Peyer's patch (tissue), 4 donors: Measurements from ENCODE around the gene PRKCZ.

Experiments used
- POLR2A ChIP-seq, 2 donors: fragments of 450-650 bp; IDR thresholded peaks; one replicate each; pipeline ENCODE4 v1.5.1; 2017; ENCODE audit warnings: antibody characterized with exemption in 2 of 2, mild to moderate bottlenecking in 2 of 2, moderate library complexity in 2 of 2
- TF ChIP-seq, protein P1 (sequence below), 6 experiments: fragments of 450-650 bp in 4 of 6; fragments of 200-600 bp in 2 of 6; sonication (generic) in 1 of 6; IDR thresholded peaks; one replicate each; pipeline ENCODE4 v1.5.1; 2017 to 2019; ENCODE audit warnings: antibody characterized with exemption in 6 of 6, mild to moderate bottlenecking in 3 of 6, moderate library complexity in 1 of 6

DNA sequence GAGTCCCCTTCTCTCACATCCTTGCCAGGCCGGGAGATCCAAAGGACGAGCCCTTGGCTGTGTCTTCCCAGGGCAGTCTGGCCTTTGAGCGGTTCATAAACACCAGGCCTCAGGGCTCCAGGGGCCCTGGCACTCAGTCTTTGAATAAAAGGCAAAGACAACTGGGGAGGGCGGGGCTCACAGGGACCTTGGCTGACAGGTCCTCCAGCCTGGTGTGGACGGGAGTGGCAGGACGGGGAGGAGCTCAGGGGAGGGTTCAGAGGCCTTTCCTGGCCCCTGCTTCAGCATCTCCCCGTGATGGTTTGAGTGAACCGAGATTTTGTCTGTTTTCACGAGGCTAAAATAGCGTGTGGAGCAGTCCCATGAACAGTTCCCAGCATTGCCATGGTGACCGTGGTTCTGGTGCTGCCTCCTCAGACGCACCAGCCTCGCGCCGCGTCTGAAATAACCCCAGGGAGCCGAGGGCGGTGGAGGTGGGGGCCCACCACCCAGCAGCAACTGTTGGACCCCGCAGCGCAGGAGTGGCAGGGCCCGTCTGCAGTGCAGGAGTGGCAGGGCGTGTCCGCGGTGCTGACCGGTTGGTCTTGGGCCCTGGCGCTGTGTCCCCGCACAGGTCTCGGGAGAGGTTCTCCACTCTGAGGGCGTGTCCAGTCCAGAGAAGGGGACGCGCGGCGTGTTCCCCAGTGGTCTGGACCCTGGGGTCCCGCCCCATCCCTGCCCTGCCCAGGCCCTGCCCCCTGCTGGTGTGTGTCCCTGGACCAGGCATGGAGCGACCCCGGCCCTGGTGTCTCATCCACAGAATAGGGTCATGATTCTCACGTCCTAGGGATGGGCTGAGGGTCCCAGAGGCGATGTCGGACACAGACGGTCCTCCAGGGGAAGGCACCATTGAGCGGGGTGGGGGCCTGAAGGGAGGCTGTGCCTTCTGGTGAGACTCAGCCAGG, 7.1 kb upstream of the PRKCZ start:
- TF ChIP-seq, protein P1, sequence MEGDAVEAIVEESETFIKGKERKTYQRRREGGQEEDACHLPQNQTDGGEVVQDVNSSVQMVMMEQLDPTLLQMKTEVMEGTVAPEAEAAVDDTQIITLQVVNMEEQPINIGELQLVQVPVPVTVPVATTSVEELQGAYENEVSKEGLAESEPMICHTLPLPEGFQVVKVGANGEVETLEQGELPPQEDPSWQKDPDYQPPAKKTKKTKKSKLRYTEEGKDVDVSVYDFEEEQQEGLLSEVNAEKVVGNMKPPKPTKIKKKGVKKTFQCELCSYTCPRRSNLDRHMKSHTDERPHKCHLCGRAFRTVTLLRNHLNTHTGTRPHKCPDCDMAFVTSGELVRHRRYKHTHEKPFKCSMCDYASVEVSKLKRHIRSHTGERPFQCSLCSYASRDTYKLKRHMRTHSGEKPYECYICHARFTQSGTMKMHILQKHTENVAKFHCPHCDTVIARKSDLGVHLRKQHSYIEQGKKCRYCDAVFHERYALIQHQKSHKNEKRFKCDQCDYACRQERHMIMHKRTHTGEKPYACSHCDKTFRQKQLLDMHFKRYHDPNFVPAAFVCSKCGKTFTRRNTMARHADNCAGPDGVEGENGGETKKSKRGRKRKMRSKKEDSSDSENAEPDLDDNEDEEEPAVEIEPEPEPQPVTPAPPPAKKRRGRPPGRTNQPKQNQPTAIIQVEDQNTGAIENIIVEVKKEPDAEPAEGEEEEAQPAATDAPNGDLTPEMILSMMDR (IDR thresholded peaks at IDR 0.05): no peak
- no peak for TF ChIP-seq POLR2A (IDR thresholded peaks at IDR 0.05)
